Measurements from ENCODE around the gene MDC1.
"Not testable (repeated sequence)": the region's sequence is repeated elsewhere in the genome, so short reads cannot be mapped to it uniquely, and the experiment has no call there.

Gene MDC1

GRCh38 chr6:30717129-30717844 is at the start of gene MDC1:
Gene MDC1 (minus strand): TSS chr6:30717281. CDS start chr6:30715175, 2,106 bp downstream.
- peak; percentile 98 for DNase-seq (ENCODE audit: low spot score)

DNA sequence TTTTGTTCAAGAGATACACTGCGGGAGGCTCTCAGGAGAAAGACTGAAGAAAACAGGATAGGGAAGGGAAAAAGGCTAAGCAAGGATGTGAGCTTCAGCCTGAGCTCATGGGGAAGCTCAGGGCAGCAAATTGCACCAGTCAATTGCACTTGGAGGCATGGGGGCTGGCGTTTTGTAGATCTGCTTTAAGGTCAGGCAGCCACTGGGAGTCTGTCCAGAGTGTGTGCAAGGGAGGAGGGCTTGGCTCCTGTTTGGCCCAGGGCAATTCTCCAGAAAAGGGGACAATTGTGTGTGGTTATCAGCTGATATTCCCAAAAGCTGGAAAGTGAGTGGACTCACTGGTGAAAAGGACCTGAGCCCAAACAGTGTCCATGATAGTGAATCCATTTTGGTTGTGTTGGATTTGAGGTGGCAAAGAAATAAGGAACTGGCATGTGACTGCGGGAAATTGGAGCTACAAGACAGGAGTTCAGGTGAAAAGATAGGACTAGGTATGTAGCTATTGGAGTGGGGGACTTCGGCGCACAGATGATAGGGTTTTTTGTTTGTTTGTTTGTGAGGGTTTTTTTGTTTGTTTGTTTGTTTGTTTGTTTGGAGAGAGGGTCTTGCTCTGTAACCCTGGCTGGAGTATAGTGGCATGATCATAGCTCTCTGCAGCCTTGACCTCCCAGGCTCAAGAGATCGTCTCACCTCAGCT is 49.5 kb upstream of the MDC1 start:
- DNase-seq (ENCODE audit: low spot score) = no peak

DNA sequence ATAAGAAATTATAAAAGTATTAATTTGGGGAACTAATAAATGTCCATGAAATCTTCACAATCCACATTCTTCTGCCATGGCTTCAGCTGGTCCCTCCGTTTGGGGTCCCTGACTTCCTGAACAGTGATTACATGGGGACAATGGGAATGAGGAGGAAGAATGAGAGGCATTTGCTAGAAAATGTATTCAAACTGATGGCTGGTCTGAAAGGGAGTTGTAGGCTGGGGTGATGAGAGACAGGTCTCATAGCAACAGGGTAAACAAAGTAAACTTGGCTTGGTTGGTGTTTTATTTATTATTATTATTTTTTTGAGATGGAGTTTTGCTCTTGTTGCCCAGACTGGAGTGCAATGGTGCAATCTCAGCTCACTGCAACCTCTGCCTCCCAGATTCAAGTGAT is 48.4 kb upstream of the MDC1 start:
- peak; percentile 6 for DNase-seq (ENCODE audit: low spot score)

GRCh38 chr6:30764490-30765043 is 47.5 kb upstream of the MDC1 start:
- not testable (repeated sequence) for DNase-seq (ENCODE audit: low spot score)

DNA sequence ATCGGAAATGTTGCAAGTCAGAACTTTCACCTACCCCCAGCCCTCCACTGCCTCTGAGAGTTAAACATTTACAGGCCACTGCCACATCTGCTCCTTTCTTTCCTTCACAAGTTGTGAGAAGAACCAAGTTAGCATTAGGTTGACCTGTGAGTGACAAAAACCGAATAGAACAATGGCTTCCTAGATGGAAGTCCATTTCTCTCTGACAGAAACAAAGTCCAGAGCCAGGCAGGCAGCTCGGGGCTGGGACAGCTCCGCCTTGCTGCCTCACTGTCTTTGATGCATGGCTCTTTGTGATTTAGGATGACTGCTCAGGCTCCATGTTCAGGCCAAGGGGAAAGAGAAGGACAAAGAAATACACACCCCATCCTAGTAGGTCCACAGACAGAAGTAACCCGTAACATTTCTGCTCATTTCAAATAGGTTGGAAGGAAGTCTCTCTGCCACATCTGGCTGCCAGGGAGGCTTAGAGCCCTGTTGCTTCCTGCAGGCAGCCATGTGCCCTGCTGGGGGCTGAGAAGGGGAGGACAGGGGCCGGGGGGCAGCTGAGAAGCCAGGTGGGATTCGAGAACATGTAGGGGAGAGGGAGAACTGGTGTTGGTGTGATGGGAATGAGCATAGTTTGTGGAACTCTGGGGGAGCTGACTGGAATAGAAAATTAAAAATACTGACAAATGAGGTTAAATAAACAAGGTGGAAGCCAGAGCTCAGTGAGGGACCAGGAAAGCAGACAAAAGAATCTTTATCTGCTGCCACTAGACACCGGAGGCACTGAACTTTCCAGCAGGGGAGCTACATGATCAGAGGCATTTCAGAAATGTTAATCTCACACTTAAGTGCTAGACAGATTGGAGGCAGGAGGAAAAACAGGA is 46.8 kb upstream of the MDC1 start:
- DNase-seq (ENCODE audit: low spot score) = peak; percentile 35

DNA sequence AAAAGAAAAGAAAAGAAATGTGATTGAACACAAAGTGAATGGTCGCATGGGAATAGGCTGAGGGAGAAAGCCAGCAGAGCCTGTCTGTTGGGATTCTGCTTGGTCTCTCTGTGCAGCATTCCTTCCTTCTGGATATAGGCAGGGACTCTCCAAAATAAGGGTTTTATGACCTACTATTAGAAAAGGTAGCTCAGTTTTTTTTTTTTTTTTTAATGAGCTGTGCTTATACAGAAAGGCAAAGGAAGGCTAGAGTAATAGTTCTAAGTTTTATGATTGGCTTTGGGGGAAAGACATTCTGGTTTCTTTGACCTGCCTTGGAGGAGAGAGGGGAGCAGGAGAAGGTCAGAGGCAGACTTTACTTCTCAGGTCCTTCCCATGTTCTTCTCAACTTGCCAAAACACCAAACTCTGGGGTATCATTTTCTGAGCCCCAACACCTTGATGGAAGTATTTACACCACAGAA is 46.1 kb upstream of the MDC1 start:
- no peak for DNase-seq (ENCODE audit: low spot score)

- DNase-seq (ENCODE audit: low spot score) = no peak
These were observed 44.8 kb upstream of the MDC1 start for GRCh38 chr6:30761791-30762429.

GRCh38 chr6:30760549-30760948 is 43.5 kb upstream of the MDC1 start:
- no peak for DNase-seq (ENCODE audit: low spot score)

DNA sequence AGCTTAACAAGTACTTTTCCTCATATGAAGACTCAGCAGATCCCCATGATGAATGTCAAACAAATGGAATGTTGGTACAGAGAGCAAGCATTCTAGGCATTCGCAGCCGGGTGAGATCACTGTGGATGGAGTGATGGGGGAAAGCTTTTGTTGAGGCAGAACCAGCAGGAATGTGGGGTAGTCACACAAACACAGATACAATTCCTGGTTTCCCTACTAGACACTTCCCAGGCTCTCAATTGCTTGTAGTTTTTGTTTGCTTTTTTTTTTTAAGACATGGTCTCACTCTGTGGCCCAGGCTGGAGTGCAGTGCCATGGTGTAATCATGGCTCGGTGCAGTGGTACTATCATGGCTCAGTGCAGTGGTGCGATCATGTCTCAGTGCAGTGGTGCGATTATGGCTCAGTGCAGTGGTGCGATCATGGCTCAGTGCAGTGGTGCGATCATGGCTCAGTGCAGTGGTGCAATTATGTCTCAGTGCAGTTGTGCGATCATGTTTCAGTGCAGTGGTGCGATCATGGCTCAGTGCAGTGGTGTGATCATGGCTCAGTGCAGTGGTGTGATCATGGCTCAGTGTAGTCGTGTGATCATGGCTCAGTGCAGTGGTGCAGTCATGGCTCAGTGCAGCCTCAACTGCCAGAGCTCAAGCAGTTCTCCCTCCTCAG is 42.6 kb upstream of the MDC1 start:
- peak; percentile 95 for DNase-seq (ENCODE audit: low spot score)

- no peak for DNase-seq (ENCODE audit: low spot score)
These were observed 40.3 kb upstream of the MDC1 start for GRCh38 chr6:30757261-30757904.

DNA sequence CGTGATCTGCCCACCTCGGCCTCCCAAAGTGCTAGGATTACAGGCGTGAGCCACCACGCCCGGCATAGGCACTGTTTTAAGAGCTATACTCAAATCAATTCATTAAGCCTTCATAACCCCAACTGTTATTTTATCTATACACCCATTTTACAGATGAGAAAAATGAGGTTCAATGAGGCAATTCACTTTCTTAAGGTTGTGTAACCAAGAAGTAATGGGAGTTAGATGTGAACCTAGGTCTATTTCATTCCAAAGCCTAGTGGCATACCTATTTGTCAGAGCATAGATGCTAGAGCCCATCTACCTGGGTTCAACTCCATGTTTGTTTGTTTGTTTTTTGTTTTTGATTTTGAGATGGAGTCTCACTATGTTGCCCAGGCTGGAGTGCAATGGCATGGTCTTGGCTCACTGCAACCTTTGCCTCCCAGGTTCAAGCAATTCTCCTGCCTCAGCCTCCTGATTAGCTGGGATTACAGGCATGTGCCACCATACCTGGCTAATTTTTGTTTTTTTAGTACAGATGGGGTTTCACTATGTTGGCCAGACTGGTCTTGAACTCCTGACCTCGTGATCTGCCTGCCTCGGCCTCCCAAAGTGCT is 39.4 kb upstream of the MDC1 start:
- DNase-seq (ENCODE audit: low spot score) = not testable (repeated sequence)

- peak; percentile 5 for DNase-seq (ENCODE audit: low spot score)
These were observed 37.5 kb upstream of the MDC1 start for GRCh38 chr6:30754631-30755030.

DNA sequence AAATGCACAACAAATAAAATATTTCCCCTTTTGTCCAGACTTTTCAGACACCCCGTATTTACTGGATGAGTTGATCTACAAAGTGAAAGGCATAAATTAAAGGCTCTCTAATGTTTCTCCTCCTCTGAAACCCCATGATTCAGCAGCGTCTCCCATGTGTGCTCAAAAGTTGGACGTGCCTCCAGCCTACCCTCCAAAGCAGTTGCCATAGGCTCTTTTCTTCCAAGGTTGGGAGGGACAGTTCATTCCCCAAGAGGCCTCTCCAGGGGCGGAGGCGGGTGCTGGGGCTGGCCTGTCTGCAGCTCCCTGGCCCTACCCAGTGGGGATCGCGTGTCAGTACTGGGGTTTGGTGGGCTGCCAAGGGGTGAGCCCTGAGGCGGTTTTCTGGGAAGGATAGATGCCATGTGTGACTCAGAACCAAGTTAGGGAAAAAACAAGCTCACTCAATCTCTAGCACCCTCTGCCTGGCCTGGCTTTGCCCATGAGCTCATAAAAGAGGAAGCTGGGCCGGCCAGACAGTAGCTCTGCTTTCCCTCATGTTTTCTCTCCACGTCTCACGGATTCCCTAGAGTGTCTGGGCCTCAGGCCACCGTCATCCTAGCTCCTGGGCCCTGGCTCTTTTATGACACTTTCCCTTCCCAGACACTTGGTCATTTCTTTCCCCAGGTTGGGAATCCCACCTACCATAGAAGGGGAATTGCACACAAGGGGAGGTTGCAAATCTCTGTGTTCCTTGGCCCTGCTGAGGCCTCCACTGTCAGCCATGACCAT is 35.3 kb upstream of the MDC1 start:
- peak; percentile 94 for DNase-seq (ENCODE audit: low spot score)

- DNase-seq (ENCODE audit: low spot score) = no peak
These were observed 33.2 kb upstream of the MDC1 start for GRCh38 chr6:30750379-30750668.

DNA sequence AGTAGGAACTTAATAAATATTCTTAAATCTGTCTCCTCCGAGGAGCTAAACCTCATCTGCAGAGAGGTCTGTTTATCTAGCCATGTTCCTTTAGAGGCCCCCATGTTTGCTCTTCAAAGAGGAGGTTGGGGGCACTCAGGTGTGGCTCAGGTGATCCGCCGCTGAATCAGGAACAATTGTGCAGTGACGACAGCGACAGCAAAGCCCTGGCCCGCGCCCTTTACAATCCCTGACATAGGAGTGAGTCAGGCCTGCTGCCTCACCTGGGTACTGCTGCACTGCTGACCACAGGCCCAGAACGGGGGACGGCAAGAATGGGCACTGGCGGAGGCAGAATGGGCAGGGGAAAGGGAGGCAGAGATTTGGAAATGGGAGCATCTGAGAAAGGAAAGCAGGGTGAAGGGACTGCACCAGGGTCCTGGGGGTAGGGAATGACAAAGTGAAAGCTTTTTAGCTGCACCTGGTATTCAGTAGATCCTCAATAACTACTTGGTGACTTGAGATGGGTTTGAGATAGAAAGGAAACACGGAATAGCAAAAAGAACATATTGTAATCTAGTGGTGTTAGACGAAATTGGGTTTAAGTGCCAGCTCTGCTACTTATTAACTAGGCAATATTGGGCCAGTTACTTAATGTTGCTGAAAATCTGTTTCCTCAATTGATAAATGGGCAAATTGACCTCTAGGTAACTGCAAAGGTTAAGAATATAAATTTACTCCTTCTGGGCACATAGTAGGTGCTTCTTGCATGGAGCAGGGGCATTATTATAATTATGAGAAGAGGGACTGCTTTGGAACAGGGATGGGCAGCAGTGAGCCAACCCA is 32.7 kb upstream of the MDC1 start:
- no peak for DNase-seq (ENCODE audit: low spot score)

DNA sequence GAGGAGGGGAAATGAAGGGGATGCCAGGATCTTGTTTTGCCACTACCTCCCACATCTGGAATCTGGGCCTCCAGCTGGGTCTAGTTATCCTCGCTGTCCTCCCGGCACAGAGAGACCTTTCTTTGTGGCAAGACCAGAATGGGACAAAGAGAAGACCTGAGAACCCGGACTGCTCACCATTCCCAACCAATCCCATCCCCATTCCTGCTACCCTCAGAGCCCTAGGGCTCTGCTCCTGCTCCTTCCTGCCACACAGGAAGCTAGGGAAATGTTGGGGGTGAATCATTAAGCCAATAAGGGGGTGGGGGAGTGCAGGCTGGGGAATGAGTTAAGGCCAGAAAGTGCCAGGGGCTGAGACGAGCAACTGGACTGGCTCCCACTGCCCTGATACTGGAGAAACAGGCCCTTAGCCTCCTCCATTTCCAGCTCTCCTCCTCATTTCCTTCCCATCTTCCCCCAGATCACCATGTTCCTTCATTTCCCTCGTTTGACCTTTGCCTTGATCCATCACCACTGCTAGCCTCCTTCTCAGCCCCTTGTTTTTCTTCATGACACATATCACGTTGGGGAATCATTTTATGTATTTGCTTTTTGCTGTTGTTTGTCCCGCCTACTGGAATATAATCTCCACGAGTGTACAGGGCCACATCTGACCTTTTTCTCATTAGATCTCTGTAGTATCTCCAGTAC is 31.9 kb upstream of the MDC1 start:
- DNase-seq (ENCODE audit: low spot score) = no peak

GRCh38 chr6:30747902-30748769 is 31.1 kb upstream of the MDC1 start:
- no peak for DNase-seq (ENCODE audit: low spot score)
